Measurements from ENCODE around the gene NTSR1. TPM values are rescaled to one million over a fixed set of nuclear protein-coding genes. Genes with fewer than 3 reads are reported as not detected.

The NTSR1 gene
- total and polyA plus RNA-seq, 3 donors from 2014 or later: 0.41 to 1.3 (median 0.81) TPM

DNA sequence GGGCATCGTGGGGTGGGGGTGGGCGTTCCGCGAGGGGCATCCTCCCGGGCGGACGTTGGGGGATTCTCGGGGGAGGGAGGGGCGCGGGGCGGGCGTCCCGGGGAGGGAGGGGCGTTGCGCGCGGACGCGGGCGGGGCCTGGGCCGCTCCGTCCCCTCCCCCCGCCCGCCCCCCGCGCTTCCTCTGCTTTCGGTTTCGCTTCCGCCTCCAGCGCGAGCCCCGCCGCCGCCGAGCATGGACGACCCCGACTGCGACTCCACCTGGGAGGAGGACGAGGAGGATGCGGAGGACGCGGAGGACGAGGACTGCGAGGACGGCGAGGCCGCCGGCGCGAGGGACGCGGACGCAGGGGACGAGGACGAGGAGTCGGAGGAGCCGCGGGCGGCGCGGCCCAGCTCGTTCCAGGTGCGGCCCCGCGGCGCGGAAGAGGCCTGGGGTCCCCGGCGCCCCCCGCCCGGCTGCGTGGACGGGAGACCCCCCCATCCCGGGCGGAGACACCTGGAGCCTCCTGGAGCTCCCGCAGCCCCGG lies 96.1 kb downstream of the NTSR1 start, which contains the start of gene OGFR:
Gene OGFR, plus strand, starts transcription at position 209 of the 528 bp plus-strand sequence. Its CDS starts 25 bp downstream, at position 234.
- Histone ChIP-seq H3K27ac (peak within 1 kb of the TSS; percentile 66 to 88), H3K36me3 (ENCODE audit: low read depth, missing control alignments) (no peaks in the 10 kb centered on the region), H3K9me3 (no peaks in the 10 kb centered on the region), H3K4me3 (peak within 1 kb of the TSS; percentile 90 to 94), H3K27me3 (no peaks in the 10 kb centered on the region), H3K4me1 (peaks cover 15% of the 10 kb centered on the region)
- peak; percentile 73 for DNase-seq
- intact Hi-C loops (cut with DNase I; ENCODE audit: low total_unique reads): no loop called here
- 1% methylated on average over 52 of the region's 77 CpGs; no CpG with 5 or more reads in 1 of the 2 donors for WGBS, 2 donors
- TF ChIP-seq, protein P1, sequence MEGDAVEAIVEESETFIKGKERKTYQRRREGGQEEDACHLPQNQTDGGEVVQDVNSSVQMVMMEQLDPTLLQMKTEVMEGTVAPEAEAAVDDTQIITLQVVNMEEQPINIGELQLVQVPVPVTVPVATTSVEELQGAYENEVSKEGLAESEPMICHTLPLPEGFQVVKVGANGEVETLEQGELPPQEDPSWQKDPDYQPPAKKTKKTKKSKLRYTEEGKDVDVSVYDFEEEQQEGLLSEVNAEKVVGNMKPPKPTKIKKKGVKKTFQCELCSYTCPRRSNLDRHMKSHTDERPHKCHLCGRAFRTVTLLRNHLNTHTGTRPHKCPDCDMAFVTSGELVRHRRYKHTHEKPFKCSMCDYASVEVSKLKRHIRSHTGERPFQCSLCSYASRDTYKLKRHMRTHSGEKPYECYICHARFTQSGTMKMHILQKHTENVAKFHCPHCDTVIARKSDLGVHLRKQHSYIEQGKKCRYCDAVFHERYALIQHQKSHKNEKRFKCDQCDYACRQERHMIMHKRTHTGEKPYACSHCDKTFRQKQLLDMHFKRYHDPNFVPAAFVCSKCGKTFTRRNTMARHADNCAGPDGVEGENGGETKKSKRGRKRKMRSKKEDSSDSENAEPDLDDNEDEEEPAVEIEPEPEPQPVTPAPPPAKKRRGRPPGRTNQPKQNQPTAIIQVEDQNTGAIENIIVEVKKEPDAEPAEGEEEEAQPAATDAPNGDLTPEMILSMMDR (IDR thresholded peaks at IDR 0.05): no peak
- TF ChIP-seq POLR2A (IDR thresholded peaks at IDR 0.05): no peak

DNA sequence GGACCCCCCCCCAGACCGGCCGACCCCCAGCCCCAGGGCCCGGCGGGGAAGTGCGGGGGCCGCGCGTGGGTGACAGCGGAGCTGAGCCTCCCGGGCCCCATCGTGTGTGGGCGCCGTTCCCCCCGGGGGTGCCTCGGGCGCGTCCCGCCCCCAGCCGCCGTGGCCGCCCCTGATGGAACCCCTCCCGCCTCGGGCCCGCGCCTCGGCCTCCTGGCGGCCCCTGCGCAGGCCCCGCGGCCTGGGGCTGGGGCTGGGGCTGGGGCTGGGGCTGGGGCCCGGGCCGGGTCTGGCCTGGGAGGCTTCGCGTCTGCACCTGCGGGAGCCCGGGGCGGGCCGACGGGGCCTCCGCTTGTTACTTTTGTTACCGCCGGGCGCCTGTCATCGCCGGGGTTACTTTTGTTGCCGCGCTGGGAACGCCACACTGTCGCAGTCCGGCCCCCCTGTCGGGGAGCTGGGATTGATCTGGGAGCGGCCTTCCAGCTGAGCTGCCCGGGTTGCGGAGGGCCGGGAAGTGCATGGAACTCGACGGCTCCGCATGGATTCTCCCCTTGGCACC lies 96.6 kb downstream of the NTSR1 start:
- Histone ChIP-seq H3K9me3 (no peaks in the 10 kb centered on the region), H3K27me3 (no peaks in the 10 kb centered on the region), H3K36me3 (ENCODE audit: low read depth, missing control alignments) (no peaks in the 10 kb centered on the region), H3K4me3 (peak overlapping the region; percentile 90 to 94), H3K4me1 (peaks cover 15% of the 10 kb centered on the region), H3K27ac (peak overlapping the region; percentile 66 to 88)
- intact Hi-C loops (cut with DNase I; ENCODE audit: low total_unique reads): no loop called here
- TF ChIP-seq, protein P1 (IDR thresholded peaks at IDR 0.05): no peak
- no peak for TF ChIP-seq POLR2A (IDR thresholded peaks at IDR 0.05)
- WGBS, 2 donors: 0% methylated on average over 12 of the region's 58 CpGs; no CpG with 5 or more reads in 1 of the 2 donors
- DNase-seq: peak; percentile 40

DNA sequence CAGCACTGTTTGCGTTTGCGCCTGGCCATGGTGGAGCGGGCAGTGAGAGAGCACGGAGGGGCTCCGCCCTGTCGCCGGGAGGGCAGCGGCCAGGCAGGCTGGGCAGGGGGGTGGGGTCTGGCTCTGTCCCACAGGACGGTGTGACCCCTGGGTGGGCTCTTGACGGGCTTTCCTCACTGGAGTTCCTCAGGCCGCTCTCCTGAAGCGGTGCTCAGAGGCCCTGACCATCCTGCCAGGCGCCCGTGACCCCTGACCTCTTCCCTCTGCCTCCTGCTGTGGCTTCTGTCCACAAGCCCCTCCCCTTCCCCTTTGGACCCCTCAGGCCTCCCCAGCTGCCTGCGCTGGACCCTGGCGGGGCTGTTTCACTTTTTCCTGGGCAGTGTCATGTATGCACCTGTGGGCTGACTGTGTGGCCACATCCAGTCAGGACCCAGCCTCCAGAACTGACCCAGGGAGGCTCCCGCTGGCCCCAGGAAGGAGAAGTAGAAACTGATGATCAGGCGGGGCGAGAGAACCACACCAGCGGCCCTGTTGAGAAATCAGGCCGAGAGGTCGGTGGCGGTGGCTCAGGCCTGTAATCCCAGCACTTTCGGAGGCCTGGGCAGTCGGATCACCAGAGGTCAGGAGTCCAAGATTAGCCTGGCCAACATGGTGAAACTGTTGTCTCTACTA lies 97.2 kb downstream of the NTSR1 start:
- intact Hi-C loops (cut with DNase I; ENCODE audit: low total_unique reads): no loop called here
- Histone ChIP-seq H3K4me3 (peak overlapping the region; percentile 90 to 94), H3K9me3 (no peaks in the 10 kb centered on the region), H3K27ac (peak overlapping the region; percentile 47 to 88), H3K4me1 (peaks cover 15% of the 10 kb centered on the region), H3K27me3 (no peaks in the 10 kb centered on the region), H3K36me3 (ENCODE audit: low read depth, missing control alignments) (no peaks in the 10 kb centered on the region)
- TF ChIP-seq, protein P1 (IDR thresholded peaks at IDR 0.05): no peak
- WGBS, 2 donors: 4 to 58% methylated on average over 8 to 13 of the region's 25 CpGs
- no peak for DNase-seq

DNA sequence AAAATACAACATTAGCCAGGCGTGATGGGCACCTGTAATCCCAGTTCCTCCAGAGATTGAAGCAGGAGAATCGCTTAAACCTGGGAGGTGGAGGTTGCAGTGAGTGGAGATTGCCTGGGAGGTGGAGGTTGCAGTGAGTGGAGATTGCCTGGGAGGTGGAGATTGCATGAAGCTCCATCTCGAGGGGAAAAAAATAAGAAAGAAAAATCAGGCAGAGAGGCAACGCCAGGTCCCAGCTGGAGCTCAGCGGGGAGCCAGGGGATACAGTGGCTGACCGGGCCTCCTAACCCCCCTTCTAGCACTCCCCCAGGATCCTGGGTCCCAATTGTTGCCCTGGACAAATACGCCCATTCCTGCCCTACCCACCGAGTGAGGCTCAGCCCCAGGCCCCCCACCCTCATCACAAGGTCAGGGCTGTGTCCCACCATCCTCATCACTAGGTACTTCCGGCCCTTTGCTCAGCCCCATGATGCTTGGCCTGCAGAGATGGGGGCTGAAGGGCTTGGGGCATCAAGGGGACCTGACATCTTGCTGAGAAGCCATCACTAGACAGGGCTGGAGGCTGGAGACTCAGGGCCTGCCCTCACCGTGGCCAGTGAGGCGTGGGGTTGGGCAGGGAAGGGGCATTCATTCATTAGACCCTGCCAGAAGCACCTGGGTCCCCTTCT lies 97.9 kb downstream of the NTSR1 start:
- Histone ChIP-seq H3K36me3 (ENCODE audit: low read depth, missing control alignments) (no peaks in the 10 kb centered on the region), H3K27me3 (no peaks in the 10 kb centered on the region), H3K4me3 (no peak overlapping the region), H3K9me3 (no peaks in the 10 kb centered on the region), H3K27ac (no peak overlapping the region), H3K4me1 (peaks cover 15% of the 10 kb centered on the region)
- TF ChIP-seq, protein P1 (IDR thresholded peaks at IDR 0.05): no peak
- TF ChIP-seq POLR2A (IDR thresholded peaks at IDR 0.05): no peak
- no peak for DNase-seq
- intact Hi-C loops (cut with DNase I; ENCODE audit: low total_unique reads): no loop called here
- WGBS, 2 donors: 68% methylated on average over 9 to 11 of the region's 11 CpGs

Measured in testis (tissue), 3 donors.